Parathyroid adenoma (tissue), 2 donors: Measurements from ENCODE around the gene GET3.

Experiments
- H2AFZ ChIP-seq: fragments of 300-600 bp; sonication (generic); one replicate; pipeline ENCODE4 v1.7.0; 2017; ENCODE audit warnings: antibody characterized with exemption, mild to moderate bottlenecking
- H3K27ac ChIP-seq: fragments of 300-600 bp; sonication (generic); one replicate; pipeline ENCODE4 v1.7.0; 2017
- H3K27me3 ChIP-seq: fragments of 300-600 bp; sonication (generic); one replicate; pipeline ENCODE4 v1.7.0; 2017; ENCODE audit warnings: low read length; ENCODE audit not compliant: control insufficient read depth, insufficient read depth
- H3K36me3 ChIP-seq: fragments of 300-600 bp; sonication (generic); one replicate; pipeline ENCODE4 v1.7.0; 2017; ENCODE audit warnings: low read length; ENCODE audit not compliant: control insufficient read depth, insufficient read depth
- H3K4me1 ChIP-seq: fragments of 300-600 bp; sonication (generic); one replicate; pipeline ENCODE4 v1.7.0; 2017; ENCODE audit warnings: control low read depth
- H3K4me2 ChIP-seq: fragments of 300-600 bp; sonication (generic); one replicate; pipeline ENCODE4 v1.7.0; 2017; ENCODE audit warnings: low read length
- H3K4me3 ChIP-seq: fragments of 300-600 bp; sonication (generic); one replicate; pipeline ENCODE4 v1.7.0; 2017; ENCODE audit warnings: low read depth, low read length
- H3K79me2 ChIP-seq: fragments of 300-600 bp; sonication (generic); one replicate; pipeline ENCODE4 v1.7.0; 2017; ENCODE audit warnings: control low read depth
- H3K9ac ChIP-seq: fragments of 300-600 bp; sonication (generic); one replicate; pipeline ENCODE4 v1.7.0; 2017; ENCODE audit warnings: mild to moderate bottlenecking
- H3K9me3 ChIP-seq: fragments of 300-600 bp; sonication (generic); one replicate; pipeline ENCODE4 v1.7.0; 2017; ENCODE audit warnings: low read length; ENCODE audit not compliant: control insufficient read depth
- CTCF ChIP-seq: fragments of 300-600 bp; sonication (generic); IDR thresholded peaks from one replicate; pipeline ENCODE4 v1.7.0; 2017; ENCODE audit warnings: antibody characterized with exemption, mild to moderate bottlenecking
- donor health status: primary hyperparathyroidism.

GET3 gene

GRCh38 chr19:12786141-12786870 lies 49.0 kb downstream of the GET3 start:
- no peaks in the 10 kb centered on the region for H3K27me3 ChIP-seq
- no peaks in the 10 kb centered on the region for H3K79me2 ChIP-seq
- no peak overlapping the region for H3K9ac ChIP-seq
- peak overlapping the region; percentile 9 for H3K4me2 ChIP-seq
- peaks cover 81% of the 10 kb centered on the region for H3K4me1 ChIP-seq
- no peaks in the 10 kb centered on the region for H3K36me3 ChIP-seq
- no peak overlapping the region for H3K4me3 ChIP-seq
- H3K27ac ChIP-seq: peak overlapping the region; percentile 100
- H3K9me3 ChIP-seq: no peaks in the 10 kb centered on the region
- no peak for TF ChIP-seq CTCF
- H2AFZ ChIP-seq: peak overlapping the region; percentile 35

- Histone ChIP-seq H2AFZ (peak overlapping the region; percentile 35), H3K27ac (peak overlapping the region; percentile 100), H3K4me2 (peak overlapping the region; percentile 8), H3K9me3 (no peaks in the 10 kb centered on the region), H3K9ac (no peak overlapping the region), H3K4me1 (peaks cover 78% of the 10 kb centered on the region), H3K36me3 (no peaks in the 10 kb centered on the region), H3K4me3 (no peak overlapping the region), H3K27me3 (no peaks in the 10 kb centered on the region), H3K79me2 (peaks cover 2% of the 10 kb centered on the region)
- TF ChIP-seq CTCF: no peak
These were observed 49.7 kb downstream of the GET3 start for GRCh38 chr19:12786952-12787351.

GRCh38 chr19:12787458-12787857 lies 50.2 kb downstream of the GET3 start:
- Histone ChIP-seq H3K4me2 (no peak overlapping the region), H3K4me3 (no peak overlapping the region), H3K36me3 (no peaks in the 10 kb centered on the region), H3K9me3 (no peaks in the 10 kb centered on the region), H2AFZ (no peak overlapping the region), H3K27me3 (no peaks in the 10 kb centered on the region), H3K79me2 (peaks cover 2% of the 10 kb centered on the region), H3K27ac (peak overlapping the region; percentile 100), H3K9ac (no peak overlapping the region), H3K4me1 (peaks cover 74% of the 10 kb centered on the region)
- TF ChIP-seq CTCF: no peak

GRCh38 chr19:12788042-12788681 lies 50.9 kb downstream of the GET3 start:
- no peaks in the 10 kb centered on the region for H3K27me3 ChIP-seq
- peak overlapping the region; percentile 87 for H3K4me2 ChIP-seq
- no peak overlapping the region for H3K9ac ChIP-seq
- peak overlapping the region; percentile 63 for H3K4me3 ChIP-seq
- peak overlapping the region; percentile 66 for H2AFZ ChIP-seq
- no peaks in the 10 kb centered on the region for H3K36me3 ChIP-seq
- peaks cover 70% of the 10 kb centered on the region for H3K4me1 ChIP-seq
- H3K27ac ChIP-seq: peak overlapping the region; percentile 100
- TF ChIP-seq CTCF: no peak
- peaks cover 5% of the 10 kb centered on the region for H3K79me2 ChIP-seq
- no peaks in the 10 kb centered on the region for H3K9me3 ChIP-seq
